Measurements from ENCODE around the gene SCN3A. TPM values are rescaled to one million over a fixed set of nuclear protein-coding genes. Genes with fewer than 3 reads are reported as not detected.

Gene SCN3A
- total and polyA plus RNA-seq, 2 of the 4 experiments (the other 2 are of a cell fraction): 0.26 to 0.90 TPM

DNA sequence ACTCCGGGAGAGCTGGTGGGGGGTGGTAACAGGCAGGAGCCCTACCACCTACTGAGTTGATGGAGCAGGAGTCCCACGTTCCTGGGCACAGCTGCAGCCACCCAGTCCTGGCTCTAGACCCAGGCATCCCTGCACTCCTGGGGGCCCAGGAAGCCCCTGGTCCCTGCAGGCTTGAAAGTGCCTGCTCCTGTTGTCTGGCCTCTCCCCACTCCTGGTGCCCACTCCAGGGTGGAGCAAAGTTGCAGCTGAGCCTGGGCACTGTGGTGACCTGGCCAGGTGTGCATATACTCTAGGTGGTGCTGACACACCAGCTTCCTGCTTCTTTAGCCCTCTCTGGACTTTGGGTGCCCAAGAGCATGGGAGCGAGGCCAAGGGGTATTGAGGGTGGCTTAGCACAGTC, 129.5 kb downstream of the SCN3A start:
- dilution Hi-C loops (cut with HindIII; ENCODE audit: low sequenced_read_pairs, unreplicated experiment): no loop called here

More for the DNA sequence above, 129.5 kb downstream of the SCN3A start:
- POLR2A ChIA-PET (ENCODE audit: unreplicated experiment): no interaction called here
- Histone ChIP-seq H3K4ac (ENCODE audit: low read depth, low read length) (no peak overlapping the region), H2BK15ac (ENCODE audit: low read depth, low read length) (no peak overlapping the region), H2BK5ac (ENCODE audit: low read depth, low read length, poor library complexity, severe bottlenecking) (no peak overlapping the region), H3K23ac (ENCODE audit: low read depth, low read length) (no peak overlapping the region), H3K56ac (ENCODE audit: extremely low read depth, insufficient read depth, low read length) (no peak overlapping the region), H2AFZ (replicated peaks; ENCODE audit: low read length, poor library complexity) (no peak overlapping the region), H3K27ac (ENCODE audit: insufficient read depth, low read length) (no peak overlapping the region), H2AK5ac (ENCODE audit: low read depth, low read length) (no peak overlapping the region), H3K36me3 (ENCODE audit: control insufficient read depth, insufficient read depth, low read length) (no peaks in the 10 kb centered on the region), H3K18ac (ENCODE audit: low read depth, low read length) (no peak overlapping the region), H2BK20ac (ENCODE audit: low read depth, low read length) (no peak overlapping the region), H2AK9ac (replicated peaks; ENCODE audit: low read depth, low read length, poor library complexity) (no peak overlapping the region), H4K91ac (ENCODE audit: insufficient read depth, low read depth, low read length) (no peak overlapping the region), H3K9me3 (ENCODE audit: control insufficient read depth, insufficient read depth, low read length) (no peaks in the 10 kb centered on the region), H3K4me2 (ENCODE audit: low read depth, low read length) (no peak overlapping the region), H3K9ac (ENCODE audit: low read depth, low read length) (no peak overlapping the region), H3K14ac (replicated peaks; ENCODE audit: low read depth, low read length) (no peak overlapping the region), H3K4me1 (ENCODE audit: control insufficient read depth, insufficient read depth, low read length) (no peaks in the 10 kb centered on the region), H4K5ac (ENCODE audit: low read depth, low read length) (no peak overlapping the region), H4K8ac (ENCODE audit: low read depth in 2 of 2, low read length in 2 of 2) (no peak overlapping the region), H2BK120ac (ENCODE audit: low read depth, low read length) (no peak overlapping the region), H3K27me3 (ENCODE audit: control insufficient read depth, insufficient read depth, low read length) (no peaks in the 10 kb centered on the region; the same call in 1 of the 2 replicates), H3K4me3 (ENCODE audit: insufficient read depth, low read depth, low read length) (no peak overlapping the region), H3K9me1 (ENCODE audit: insufficient read depth, low read length) (no peaks in the 10 kb centered on the region), H3K79me1 (ENCODE audit: low read depth in 1 of 2, low read length in 2 of 2) (no peaks in the 10 kb centered on the region), H4K20me1 (ENCODE audit: insufficient read depth, low read length) (no peaks in the 10 kb centered on the region)
- no peak for DNase-seq
- in situ Hi-C loops (cut with MboI; ENCODE audit: low sequenced_read_pairs) (no loop called here), intact Hi-C loops (cut with micrococcal nuclease) (no loop called here)
- BruUV-seq (replicated peaks): no TSS peak
- 20% methylated on average over 1 of the region's 3 CpGs; no CpG with 5 or more reads in 1 of the 2 experiments for WGBS, 2 experiments (ENCODE audit: extremely low coverage in 2 of 2, insufficient read length in 1 of 2)
- CTCF ChIA-PET: no interaction called here
- TF ChIP-seq MAZ (IDR thresholded peaks at IDR 0.05; ENCODE audit: borderline replicate concordance, low read depth, low read length) (no peak), MAFK (IDR thresholded peaks at IDR 0.05; ENCODE audit: low read depth, low read length) (no peak), POLR2A (IDR thresholded peaks at IDR 0.05; ENCODE audit: low read depth, low read length) (no peak), CEBPB (IDR thresholded peaks at IDR 0.05; ENCODE audit: low read depth, low read length) (no peak), RFX5 (IDR thresholded peaks at IDR 0.05; ENCODE audit: low read depth, low read length) (no peak), FOS (IDR thresholded peaks at IDR 0.05; ENCODE audit: low read depth, low read length) (no peak), BHLHE40 (IDR thresholded peaks at IDR 0.05; ENCODE audit: low read depth, low read length) (no peak), SMC3 (IDR thresholded peaks at IDR 0.05; ENCODE audit: low read depth, low read length) (no peak), MXI1 (IDR thresholded peaks at IDR 0.05; ENCODE audit: borderline replicate concordance, low read depth, low read length) (no peak), RCOR1 (IDR thresholded peaks at IDR 0.05; ENCODE audit: insufficient replicate concordance, low read length) (no peak), NFE2L2 (IDR thresholded peaks at IDR 0.05; ENCODE audit: low read depth, low read length) (no peak), RAD21 (IDR thresholded peaks at IDR 0.05; ENCODE audit: low read length) (no peak), CHD1 (IDR thresholded peaks at IDR 0.05; ENCODE audit: low read depth, low read length) (no peak)
- TF ChIP-seq, protein P1, sequence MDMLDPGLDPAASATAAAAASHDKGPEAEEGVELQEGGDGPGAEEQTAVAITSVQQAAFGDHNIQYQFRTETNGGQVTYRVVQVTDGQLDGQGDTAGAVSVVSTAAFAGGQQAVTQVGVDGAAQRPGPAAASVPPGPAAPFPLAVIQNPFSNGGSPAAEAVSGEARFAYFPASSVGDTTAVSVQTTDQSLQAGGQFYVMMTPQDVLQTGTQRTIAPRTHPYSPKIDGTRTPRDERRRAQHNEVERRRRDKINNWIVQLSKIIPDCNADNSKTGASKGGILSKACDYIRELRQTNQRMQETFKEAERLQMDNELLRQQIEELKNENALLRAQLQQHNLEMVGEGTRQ (IDR thresholded peaks at IDR 0.05; ENCODE audit: low read depth, low read length): no peak
- TF ChIP-seq, protein P2, sequence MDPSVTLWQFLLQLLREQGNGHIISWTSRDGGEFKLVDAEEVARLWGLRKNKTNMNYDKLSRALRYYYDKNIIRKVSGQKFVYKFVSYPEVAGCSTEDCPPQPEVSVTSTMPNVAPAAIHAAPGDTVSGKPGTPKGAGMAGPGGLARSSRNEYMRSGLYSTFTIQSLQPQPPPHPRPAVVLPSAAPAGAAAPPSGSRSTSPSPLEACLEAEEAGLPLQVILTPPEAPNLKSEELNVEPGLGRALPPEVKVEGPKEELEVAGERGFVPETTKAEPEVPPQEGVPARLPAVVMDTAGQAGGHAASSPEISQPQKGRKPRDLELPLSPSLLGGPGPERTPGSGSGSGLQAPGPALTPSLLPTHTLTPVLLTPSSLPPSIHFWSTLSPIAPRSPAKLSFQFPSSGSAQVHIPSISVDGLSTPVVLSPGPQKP (IDR thresholded peaks at IDR 0.05; ENCODE audit: borderline replicate concordance, low read depth, low read length): no peak
- TF ChIP-seq, protein P3, sequence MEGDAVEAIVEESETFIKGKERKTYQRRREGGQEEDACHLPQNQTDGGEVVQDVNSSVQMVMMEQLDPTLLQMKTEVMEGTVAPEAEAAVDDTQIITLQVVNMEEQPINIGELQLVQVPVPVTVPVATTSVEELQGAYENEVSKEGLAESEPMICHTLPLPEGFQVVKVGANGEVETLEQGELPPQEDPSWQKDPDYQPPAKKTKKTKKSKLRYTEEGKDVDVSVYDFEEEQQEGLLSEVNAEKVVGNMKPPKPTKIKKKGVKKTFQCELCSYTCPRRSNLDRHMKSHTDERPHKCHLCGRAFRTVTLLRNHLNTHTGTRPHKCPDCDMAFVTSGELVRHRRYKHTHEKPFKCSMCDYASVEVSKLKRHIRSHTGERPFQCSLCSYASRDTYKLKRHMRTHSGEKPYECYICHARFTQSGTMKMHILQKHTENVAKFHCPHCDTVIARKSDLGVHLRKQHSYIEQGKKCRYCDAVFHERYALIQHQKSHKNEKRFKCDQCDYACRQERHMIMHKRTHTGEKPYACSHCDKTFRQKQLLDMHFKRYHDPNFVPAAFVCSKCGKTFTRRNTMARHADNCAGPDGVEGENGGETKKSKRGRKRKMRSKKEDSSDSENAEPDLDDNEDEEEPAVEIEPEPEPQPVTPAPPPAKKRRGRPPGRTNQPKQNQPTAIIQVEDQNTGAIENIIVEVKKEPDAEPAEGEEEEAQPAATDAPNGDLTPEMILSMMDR (conservative IDR thresholded peaks at IDR 0.05; ENCODE audit: low read depth, low read length): no peak
- ATAC-seq (ENCODE audit: low read depth): no peak

Data from IMR-90 (cell line).